NOMO-1 treated with dmso at 0.1 percent for 144 hours (cell line): Measurements from ENCODE around the gene RGL1.

Experiments used
- DNase-seq: peaks from one replicate; lab custom pipeline; 2025; ENCODE audit not compliant: unreplicated experiment; lab: John Stamatoyannopoulos, UW

The RGL1 gene

DNA sequence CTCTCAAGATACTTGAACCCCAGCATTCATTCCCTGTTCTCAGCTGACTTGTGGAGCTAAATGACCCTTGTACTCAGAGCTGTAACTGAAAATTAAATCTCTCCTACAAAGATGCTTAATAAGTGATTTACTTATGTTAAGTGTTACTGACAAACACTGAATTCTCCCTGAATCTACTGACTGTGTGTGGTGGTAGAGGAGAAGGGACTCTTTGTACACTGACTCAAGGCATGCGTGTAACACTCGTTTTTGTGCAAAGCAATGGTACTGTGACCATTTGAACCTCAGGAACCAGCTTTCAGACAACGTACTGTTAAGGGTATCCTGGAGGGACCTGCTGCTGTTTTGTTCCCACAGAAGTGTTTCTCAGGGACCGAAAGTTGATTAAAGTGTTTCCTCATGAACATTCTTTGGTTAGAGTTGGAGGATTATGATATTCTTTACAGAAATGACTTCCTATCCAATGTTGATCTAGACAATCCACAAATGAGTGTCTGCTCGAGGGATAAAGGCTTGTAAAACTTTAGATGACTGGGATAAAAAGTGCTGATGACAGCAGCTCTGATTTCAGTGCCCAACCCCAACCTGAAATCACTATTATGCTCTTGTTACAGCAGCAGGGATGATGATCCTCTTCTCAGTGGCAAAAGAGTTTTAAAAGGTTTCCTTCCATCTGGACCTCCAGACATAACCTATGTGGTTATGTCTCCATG lies 12.8 kb downstream of the RGL1 start:
- no peak for DNase-seq

- DNase-seq, result no peak
These were observed 14.1 kb downstream of the RGL1 start for GRCh38 chr1:183819059-183819458.

- DNase-seq, result no peak
These were observed 16.5 kb downstream of the RGL1 start for GRCh38 chr1:183821309-183821888.

DNA sequence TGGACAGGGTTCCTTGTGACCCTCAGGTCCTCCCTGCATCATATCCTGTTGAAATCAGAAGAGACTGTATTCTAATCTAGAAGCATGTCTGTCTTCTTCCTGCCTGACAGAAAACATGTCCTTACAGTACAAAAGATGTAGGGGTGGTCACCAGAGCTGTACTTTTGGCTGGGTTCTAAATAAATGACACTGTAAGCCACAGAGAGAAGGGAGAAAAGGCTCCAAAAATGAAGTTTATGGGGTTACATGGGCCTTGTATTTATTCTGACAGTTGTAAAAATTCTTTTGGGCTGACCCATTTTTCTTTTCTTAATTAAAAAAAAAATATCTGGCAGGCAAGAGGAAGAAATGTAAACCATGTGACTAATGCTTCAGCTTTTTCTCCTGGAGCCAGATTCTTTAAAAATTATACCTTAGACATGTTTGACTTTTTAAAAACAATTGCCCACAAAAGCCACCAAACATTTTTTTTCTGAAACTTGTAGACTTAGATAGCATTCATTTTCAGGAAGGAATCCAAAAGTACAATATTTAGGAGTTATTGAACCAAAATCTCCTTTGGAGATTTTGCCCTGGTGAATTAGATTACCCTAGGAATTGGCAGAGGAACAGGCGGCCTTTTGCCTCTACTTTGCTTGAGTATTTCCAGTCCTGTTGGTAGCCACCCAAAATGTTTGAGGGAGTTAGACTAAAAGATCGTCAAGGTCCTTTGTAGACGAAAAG lies 17.1 kb downstream of the RGL1 start:
- no peak for DNase-seq

DNA sequence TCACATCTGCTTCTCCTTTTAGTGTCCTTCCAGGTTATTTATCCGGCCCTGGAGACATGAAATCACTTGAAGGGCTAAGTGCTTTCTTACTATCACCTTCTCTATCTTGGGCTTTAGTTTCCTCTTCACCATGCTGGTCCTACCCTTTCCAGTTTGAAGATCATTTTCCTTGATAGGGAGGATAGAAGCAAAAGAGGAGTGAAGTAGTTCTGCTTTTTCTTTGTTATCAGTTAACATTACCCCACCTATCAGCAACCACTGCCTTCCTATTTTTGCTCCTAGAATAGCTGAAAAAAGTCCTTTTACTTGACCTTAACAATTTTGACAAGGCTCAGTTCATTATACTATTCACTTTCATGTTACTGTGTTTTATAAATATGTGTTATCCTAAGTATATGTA lies 19.4 kb downstream of the RGL1 start:
- no peak for DNase-seq

- DNase-seq, result no peak
These were observed 22.9 kb downstream of the RGL1 start for GRCh38 chr1:183827801-183828200.

- DNase-seq, result no peak
These were observed 25.5 kb downstream of the RGL1 start for GRCh38 chr1:183830389-183830788.

DNA sequence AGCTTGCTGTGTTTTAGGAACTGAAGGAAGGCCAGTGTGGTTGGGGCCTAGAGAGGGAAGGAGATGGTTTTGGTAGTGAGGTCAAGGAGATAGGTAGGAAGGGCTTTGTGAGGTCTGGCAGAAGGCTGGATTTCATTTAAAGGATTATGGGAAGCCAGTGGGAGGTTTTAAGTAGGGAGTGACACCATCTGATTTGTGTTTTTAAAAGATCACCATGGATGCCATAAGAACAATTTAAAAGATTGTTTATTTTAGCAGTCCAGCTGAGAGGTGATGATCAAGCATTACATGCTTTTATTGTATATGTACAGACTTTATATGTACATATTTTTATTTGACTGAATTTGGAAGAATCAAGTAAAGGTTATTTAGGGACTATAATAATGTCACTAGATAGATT lies 26.4 kb downstream of the RGL1 start:
- no peak for DNase-seq

- DNase-seq, result peak; percentile 40
These were observed 27.5 kb downstream of the RGL1 start for GRCh38 chr1:183832459-183832858.

DNA sequence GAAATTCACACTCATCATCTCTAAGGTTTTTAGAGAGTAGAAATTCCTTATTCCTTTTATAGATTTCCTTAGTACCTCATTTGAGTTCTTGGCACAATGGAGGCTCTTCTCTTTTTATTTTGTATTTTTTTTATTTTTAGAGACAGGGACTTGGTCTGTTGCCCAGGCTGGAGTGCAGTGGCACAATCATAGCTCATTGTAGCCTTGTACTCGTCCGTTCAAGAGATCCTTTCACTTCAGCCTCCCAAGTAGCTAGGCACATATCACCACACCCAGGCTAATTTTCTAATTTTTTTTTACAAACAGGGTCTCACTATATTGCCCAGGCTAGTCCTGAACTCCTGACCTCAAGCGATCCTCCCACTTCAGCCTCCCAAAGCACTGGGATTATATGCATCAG lies 29.6 kb downstream of the RGL1 start:
- no peak for DNase-seq

DNA sequence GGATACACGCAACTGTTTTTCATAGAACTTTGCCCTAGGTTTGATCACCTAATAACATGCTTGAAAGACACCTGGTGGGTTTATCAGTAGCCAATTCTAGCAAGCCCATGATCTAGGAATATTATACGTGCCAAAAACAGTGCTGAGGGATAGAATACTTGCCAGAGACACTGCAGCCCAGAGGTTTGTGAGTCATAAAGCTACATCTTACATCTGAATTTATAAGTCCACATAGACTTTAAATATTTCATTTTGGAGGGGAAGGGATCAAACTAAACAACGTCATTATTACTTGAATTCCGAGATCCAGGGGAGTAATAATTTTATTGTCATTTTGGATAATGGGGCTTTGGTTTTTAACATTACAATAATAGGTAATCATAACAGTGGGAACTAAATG lies 31.7 kb downstream of the RGL1 start:
- DNase-seq, result no peak

DNA sequence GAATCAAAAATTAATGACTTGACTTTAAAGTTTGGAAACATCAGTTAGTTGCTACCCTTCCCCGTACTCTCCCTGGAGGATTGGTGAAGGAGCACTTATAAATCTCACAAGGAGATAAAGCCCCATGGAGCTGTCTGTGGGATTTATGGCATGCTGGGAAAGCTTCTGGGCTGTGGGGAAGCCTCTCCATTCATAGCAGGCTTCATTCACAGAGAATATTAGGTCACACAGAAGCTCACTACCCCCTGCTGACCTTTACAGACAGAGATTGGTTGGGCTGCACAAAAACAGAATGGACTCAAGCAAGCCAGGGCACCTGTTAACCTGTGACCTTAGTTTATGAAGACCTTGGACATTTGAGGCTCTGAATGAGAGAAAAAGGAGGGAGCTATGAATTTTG lies 32.1 kb downstream of the RGL1 start:
- no peak for DNase-seq

DNA sequence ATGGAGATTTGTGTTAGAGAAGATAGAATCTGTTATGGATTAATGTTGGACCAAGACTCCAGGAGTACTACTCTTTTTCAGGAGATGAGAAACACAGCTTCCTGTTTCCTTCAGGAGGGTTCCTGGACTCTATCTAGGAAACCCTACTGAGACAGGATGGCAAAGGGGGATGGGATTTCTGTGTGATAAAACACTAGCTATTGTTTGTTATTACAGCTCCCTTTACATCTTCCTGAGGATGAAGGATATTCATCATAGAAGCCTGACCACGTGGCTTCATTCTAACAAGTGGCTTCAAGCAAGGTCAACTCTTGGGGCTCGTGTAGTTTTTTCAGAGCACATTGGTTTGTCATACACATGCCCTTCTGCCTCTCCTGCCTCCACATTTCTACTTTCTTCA lies 33.3 kb downstream of the RGL1 start:
- DNase-seq, result no peak

DNA sequence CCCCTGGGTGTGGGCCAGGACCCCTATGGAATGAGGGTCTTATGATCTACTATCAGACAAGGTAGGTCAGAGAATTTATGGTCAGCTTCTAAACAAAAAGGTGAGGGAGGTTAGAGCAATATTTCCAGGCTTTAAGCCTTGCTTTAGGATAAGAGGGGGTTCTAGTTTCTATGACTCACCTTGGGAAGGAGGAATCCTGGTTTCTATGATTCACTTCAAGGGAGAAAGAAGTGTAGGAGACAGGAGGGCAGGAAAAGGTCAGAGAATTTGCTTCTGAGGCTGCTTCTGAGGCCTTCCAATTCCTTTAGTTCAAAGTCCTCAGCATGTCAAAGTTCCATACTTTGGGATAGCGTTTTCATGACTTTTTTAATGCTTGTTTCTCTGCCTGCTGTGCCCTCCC lies 35.2 kb downstream of the RGL1 start:
- DNase-seq, result no peak

GRCh38 chr1:183841550-183841949 lies 36.6 kb downstream of the RGL1 start:
- DNase-seq, result no peak

GRCh38 chr1:183841950-183842794 lies 37.3 kb downstream of the RGL1 start:
- no peak for DNase-seq

GRCh38 chr1:183842795-183843144 lies 37.9 kb downstream of the RGL1 start:
- DNase-seq, result no peak

DNA sequence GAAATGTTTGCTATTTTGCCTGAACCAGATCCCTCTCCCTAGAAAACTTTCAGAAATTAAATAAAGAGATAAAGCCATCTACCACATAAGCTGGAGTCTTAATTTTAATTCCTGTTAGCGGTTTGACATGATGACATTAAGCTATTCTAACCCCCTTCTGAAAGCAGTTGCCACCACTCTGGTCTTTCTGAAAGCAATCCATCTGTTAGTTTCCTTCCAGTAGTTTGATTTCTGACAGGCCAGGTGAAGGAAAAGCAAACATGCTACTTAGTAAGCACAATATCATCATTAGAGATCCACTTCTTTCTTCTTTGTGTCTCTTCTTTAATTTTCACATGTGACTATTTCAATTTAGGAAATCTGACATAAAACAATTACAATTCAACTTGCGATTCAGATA lies 39.9 kb downstream of the RGL1 start:
- no peak for DNase-seq

GRCh38 chr1:183845681-183846080 lies 40.8 kb downstream of the RGL1 start:
- DNase-seq, result no peak

- DNase-seq, result no peak
These were observed 42.7 kb downstream of the RGL1 start for GRCh38 chr1:183847641-183848040.

- no peak for DNase-seq
These were observed 45.9 kb downstream of the RGL1 start for GRCh38 chr1:183850852-183851251.

GRCh38 chr1:183859119-183859518 lies 54.2 kb downstream of the RGL1 start:
- DNase-seq, result no peak
